ENCODE data around the gene AHSP. TPM values are rescaled to one million over a fixed set of nuclear protein-coding genes. Genes with fewer than 3 reads are reported as not detected.

AHSP gene
- total RNA-seq, 1 donor from 2014 or later, result not detected

DNA sequence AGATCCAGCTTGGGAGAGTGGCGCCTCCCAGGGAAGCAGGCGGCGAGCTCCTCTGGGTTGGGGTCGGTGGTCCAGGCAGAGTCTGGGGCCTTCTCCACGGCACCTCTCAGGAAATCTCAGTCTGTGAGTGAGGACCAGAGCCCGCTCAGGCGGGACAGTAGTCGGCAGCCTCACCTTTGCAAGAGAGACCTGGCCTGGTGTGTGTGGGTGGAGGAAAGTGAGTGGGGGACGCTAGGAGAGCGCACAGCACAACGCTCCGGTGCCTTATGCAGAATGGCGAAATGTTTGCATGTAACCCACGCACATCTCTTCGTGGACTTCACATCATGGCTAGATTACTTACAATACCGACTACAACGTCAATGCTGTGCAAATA is 2.2 kb downstream of the AHSP start:
- Histone ChIP-seq H3K27me3 (ENCODE audit: low read depth) (peaks cover 88% of the 10 kb centered on the region), H3K4me3 (peak overlapping the region; percentile 59), H3K36me3 (no peaks in the 10 kb centered on the region), H3K27ac (replicated peaks) (no peak overlapping the region), H3K4me1 (peaks cover 14% of the 10 kb centered on the region), H3K9me3 (replicated peaks) (no peaks in the 10 kb centered on the region)
- DNase-seq, result no peak
- TF ChIP-seq, protein P1, sequence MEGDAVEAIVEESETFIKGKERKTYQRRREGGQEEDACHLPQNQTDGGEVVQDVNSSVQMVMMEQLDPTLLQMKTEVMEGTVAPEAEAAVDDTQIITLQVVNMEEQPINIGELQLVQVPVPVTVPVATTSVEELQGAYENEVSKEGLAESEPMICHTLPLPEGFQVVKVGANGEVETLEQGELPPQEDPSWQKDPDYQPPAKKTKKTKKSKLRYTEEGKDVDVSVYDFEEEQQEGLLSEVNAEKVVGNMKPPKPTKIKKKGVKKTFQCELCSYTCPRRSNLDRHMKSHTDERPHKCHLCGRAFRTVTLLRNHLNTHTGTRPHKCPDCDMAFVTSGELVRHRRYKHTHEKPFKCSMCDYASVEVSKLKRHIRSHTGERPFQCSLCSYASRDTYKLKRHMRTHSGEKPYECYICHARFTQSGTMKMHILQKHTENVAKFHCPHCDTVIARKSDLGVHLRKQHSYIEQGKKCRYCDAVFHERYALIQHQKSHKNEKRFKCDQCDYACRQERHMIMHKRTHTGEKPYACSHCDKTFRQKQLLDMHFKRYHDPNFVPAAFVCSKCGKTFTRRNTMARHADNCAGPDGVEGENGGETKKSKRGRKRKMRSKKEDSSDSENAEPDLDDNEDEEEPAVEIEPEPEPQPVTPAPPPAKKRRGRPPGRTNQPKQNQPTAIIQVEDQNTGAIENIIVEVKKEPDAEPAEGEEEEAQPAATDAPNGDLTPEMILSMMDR (IDR thresholded peaks at IDR 0.05; ENCODE audit: borderline replicate concordance), result no peak
- intact Hi-C loops (cut with micrococcal nuclease), result no loop called here

DNA sequence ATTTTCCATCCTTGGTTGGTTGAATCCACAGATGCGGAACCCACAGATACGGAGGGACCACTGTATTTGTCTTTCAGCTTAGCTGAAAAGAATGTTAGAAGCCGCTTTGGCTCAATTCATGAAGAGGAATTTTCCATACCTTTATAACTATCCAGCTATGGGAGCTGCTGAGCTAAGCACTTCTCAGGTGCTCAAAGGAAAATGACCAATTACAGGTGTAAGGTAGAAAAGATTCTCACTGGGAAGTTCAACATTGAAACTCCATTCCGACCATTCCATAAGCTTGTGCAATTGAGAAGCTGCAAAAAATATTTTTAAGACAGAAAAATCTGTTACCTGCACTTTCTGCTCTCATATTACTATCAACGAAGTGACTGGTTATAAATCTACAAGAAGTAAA is 2.7 kb downstream of the AHSP start:
- no peak for DNase-seq
- Histone ChIP-seq H3K4me1 (peaks cover 14% of the 10 kb centered on the region), H3K9me3 (replicated peaks) (no peaks in the 10 kb centered on the region), H3K27ac (replicated peaks) (no peak overlapping the region), H3K36me3 (no peaks in the 10 kb centered on the region), H3K4me3 (no peak overlapping the region), H3K27me3 (ENCODE audit: low read depth) (peaks cover 88% of the 10 kb centered on the region)
- TF ChIP-seq, protein P1 (IDR thresholded peaks at IDR 0.05; ENCODE audit: borderline replicate concordance), result no peak
- intact Hi-C loops (cut with micrococcal nuclease), result no loop called here

DNA sequence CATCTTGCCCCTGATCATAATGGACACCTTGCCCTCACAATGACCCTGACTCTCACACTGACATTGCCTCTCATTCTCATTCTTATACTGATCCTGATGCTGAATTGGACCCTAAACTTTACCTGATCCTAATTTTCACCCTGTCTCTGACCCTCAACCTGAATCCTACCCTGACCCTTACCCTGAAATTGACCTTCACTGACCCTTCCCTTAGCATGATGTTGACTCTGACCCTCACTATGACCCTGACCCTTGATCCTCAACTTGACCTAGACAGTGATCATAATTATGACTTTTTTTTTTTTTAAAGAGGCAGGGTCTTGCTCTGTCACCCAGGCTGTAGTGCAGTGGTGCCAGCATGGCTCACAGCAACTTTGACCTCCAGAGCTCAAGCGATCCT is 3.4 kb downstream of the AHSP start:
- no peak for DNase-seq
- intact Hi-C loops (cut with micrococcal nuclease), result no loop called here

DNA sequence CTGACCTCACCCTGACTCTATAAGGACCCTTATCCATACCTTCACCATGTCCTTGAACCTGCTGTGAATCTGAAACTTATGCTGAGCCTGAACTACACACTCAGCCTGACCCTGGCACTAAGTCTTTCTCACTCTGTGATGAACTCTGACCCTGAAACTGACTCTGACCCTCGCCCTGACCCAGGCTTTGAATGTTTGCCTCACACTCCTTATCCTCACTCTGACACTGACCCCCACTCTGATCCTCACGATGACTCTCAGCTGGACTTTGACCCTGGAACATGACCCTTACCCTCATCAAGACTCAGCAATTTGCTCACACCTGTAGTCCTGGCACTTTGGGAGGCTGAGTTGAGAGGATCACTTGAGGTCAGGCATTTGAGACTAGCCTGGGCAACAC is 4.4 kb downstream of the AHSP start:
- Histone ChIP-seq H3K27ac (replicated peaks) (no peak overlapping the region), H3K36me3 (no peaks in the 10 kb centered on the region), H3K9me3 (replicated peaks) (no peaks in the 10 kb centered on the region), H3K27me3 (ENCODE audit: low read depth) (peaks cover 96% of the 10 kb centered on the region), H3K4me3 (no peak overlapping the region), H3K4me1 (peaks cover 15% of the 10 kb centered on the region)
- intact Hi-C loops (cut with micrococcal nuclease), result no loop called here
- DNase-seq, result no peak
- TF ChIP-seq, protein P1 (IDR thresholded peaks at IDR 0.05; ENCODE audit: borderline replicate concordance), result no peak

More for the DNA sequence above, 3.4 kb downstream of the AHSP start:
- H3K36me3 ChIP-seq, result no peaks in the 10 kb centered on the region
- H3K27me3 ChIP-seq (ENCODE audit: low read depth), result peaks cover 88% of the 10 kb centered on the region
- H3K9me3 ChIP-seq (replicated peaks), result no peaks in the 10 kb centered on the region
- no peak overlapping the region for H3K4me3 ChIP-seq
- H3K27ac ChIP-seq (replicated peaks), result no peak overlapping the region
- TF ChIP-seq, protein P1 (IDR thresholded peaks at IDR 0.05; ENCODE audit: borderline replicate concordance), result no peak
- H3K4me1 ChIP-seq, result peaks cover 14% of the 10 kb centered on the region

DNA sequence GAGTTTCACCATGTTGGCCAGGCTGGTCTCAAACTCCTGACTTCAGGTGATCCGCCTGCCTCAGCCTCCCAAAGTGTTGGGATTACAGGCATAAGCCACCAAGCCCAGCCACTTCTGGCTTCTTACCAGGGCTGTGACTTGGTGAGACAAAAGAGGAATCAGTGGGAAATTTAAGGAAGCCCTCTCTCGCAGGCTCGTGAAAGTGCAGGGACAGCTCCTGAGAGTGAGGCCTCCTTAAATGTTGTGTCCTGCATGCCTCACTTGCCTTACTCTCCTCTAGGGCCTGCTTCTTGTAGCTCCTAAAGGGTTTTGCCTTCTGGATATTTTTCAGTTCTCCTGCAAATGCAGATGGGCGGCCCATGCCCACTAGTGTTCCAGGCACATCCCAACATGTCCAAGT is 5.2 kb downstream of the AHSP start:
- no peak for DNase-seq
- TF ChIP-seq, protein P1 (IDR thresholded peaks at IDR 0.05; ENCODE audit: borderline replicate concordance), result no peak
- peaks cover 96% of the 10 kb centered on the region for H3K27me3 ChIP-seq (ENCODE audit: low read depth)
- no peaks in the 10 kb centered on the region for H3K9me3 ChIP-seq (replicated peaks)
- H3K4me1 ChIP-seq, result peaks cover 22% of the 10 kb centered on the region
- no peak overlapping the region for H3K27ac ChIP-seq (replicated peaks)
- intact Hi-C loops (cut with micrococcal nuclease), result no loop called here
- no peaks in the 10 kb centered on the region for H3K36me3 ChIP-seq
- no peak overlapping the region for H3K4me3 ChIP-seq

DNA sequence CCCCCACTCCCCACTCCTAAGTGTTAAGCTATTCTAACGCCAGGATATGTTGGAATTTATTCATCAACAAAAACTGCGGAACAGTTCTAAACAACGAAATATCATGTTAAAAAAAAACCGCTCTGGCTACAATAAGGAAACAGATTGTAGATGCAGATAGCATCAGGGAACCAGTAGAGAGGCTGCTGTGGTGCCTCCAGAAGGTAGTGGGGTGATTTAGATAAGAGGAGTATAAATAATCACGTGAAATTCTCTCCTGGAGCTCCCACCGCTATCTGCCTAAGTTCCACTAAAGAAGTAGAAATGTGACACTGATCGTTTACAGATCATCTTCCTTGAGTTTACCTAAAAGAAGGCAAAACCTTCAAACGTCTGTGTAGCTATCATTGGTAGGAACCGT is 8.0 kb downstream of the AHSP start:
- TF ChIP-seq, protein P1 (IDR thresholded peaks at IDR 0.05; ENCODE audit: borderline replicate concordance), result no peak
- Histone ChIP-seq H3K27ac (replicated peaks) (no peak overlapping the region), H3K4me3 (no peak overlapping the region), H3K36me3 (no peaks in the 10 kb centered on the region), H3K4me1 (peaks cover 7% of the 10 kb centered on the region), H3K9me3 (replicated peaks) (no peaks in the 10 kb centered on the region), H3K27me3 (ENCODE audit: low read depth) (peaks cover 89% of the 10 kb centered on the region)
- no peak for DNase-seq
- intact Hi-C loops (cut with micrococcal nuclease), result no loop called here

All from left ventricle myocardium inferior (tissue), 1 donor.